GM12801 (cell line): Measurements from ENCODE around the gene OLIG1.

Experiments
- TF ChIP-seq, protein P1 (sequence below): IDR thresholded peaks from one replicate; pipeline ENCODE4 v1.5.1; 2011; ENCODE audit warnings: control low read depth; ENCODE audit not compliant: insufficient read length; ENCODE audit errors: extremely low read depth

The OLIG1 gene

DNA sequence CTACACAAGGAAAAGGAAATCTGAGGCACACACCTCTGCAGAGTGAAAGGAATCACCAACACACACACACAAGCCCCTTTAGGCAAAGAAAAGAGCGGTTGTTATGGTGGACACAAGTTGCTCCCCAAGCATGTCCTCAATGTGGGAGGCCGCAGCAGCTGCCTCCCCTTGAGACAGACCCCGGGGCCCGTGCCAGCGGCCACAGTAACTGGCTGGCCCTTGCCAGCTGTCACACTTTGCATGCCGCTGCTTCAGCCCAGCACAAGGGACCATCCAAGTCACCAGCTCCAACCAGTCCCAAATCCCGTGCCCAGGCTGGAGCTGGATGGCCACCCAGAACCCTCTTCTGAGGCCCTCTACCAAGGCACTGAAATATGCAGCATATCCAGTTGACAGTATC, 2.9 kb upstream of the OLIG1 start:
- TF ChIP-seq, protein P1, sequence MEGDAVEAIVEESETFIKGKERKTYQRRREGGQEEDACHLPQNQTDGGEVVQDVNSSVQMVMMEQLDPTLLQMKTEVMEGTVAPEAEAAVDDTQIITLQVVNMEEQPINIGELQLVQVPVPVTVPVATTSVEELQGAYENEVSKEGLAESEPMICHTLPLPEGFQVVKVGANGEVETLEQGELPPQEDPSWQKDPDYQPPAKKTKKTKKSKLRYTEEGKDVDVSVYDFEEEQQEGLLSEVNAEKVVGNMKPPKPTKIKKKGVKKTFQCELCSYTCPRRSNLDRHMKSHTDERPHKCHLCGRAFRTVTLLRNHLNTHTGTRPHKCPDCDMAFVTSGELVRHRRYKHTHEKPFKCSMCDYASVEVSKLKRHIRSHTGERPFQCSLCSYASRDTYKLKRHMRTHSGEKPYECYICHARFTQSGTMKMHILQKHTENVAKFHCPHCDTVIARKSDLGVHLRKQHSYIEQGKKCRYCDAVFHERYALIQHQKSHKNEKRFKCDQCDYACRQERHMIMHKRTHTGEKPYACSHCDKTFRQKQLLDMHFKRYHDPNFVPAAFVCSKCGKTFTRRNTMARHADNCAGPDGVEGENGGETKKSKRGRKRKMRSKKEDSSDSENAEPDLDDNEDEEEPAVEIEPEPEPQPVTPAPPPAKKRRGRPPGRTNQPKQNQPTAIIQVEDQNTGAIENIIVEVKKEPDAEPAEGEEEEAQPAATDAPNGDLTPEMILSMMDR, result no peak

DNA sequence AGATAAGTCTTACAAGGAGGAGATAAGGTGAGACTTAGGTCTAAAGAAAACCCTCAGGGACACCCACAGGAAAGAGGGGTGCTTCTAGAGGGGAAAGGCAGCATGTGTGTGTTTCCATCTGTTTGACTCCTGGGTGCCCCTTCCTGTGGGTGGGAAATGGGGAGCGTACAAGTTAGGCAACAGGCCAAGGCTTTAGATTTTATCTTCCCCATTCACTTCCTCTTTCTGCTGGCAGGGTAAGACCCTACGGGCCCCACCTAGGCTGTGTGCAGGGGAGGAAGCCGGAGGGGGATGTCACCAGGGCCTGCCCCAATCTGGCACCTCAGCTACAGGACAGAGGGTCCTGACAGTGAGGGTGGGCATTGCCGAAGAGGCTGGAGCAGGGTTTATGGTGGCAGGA, 2.5 kb upstream of the OLIG1 start:
- TF ChIP-seq, protein P1, result no peak

DNA sequence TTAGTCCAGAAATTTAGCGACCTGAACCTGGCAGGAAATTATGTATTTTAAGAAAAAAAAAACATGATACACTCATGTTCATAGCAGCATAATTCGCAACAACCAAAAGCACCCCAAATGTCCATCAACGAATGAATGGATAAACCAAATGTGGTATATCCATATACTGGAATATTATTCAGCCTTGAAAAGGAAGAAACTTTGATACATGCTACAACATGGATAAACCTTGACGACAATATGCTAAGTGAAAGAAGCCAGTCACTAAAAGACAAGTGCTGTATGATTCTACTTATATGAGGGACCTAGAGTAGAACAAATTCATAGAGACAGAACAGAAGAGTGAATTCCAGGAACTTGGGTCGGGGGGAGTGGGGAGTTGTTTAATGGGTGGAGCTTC, 698 bp upstream of the OLIG1 start:
- TF ChIP-seq, protein P1, result no peak

DNA sequence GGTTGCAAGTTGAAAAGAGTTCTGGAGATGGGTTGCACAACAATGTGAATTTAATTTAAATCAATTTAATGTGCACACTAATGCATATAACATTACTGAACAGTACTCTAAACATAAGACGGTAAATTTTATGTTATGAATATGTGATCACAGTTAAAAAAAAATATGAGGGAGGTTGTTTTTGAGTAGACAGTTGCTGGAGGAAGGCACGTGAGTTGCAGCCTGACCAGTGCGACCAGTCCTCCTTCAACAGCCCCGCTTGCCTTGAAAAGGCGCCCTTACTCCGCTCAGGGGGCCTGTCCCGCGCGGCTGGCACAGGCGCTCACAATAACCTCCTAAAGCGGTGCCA, 322 bp upstream of the OLIG1 start:
- TF ChIP-seq, protein P1, result no peak

DNA sequence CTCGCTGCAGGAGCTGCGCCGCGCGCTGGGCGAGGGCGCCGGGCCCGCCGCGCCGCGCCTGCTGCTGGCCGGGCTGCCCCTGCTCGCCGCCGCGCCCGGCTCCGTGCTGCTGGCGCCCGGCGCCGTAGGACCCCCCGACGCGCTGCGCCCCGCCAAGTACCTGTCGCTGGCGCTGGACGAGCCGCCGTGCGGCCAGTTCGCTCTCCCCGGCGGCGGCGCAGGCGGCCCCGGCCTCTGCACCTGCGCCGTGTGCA, 730 bp downstream of the OLIG1 start:
- TF ChIP-seq, protein P1, result no peak

DNA sequence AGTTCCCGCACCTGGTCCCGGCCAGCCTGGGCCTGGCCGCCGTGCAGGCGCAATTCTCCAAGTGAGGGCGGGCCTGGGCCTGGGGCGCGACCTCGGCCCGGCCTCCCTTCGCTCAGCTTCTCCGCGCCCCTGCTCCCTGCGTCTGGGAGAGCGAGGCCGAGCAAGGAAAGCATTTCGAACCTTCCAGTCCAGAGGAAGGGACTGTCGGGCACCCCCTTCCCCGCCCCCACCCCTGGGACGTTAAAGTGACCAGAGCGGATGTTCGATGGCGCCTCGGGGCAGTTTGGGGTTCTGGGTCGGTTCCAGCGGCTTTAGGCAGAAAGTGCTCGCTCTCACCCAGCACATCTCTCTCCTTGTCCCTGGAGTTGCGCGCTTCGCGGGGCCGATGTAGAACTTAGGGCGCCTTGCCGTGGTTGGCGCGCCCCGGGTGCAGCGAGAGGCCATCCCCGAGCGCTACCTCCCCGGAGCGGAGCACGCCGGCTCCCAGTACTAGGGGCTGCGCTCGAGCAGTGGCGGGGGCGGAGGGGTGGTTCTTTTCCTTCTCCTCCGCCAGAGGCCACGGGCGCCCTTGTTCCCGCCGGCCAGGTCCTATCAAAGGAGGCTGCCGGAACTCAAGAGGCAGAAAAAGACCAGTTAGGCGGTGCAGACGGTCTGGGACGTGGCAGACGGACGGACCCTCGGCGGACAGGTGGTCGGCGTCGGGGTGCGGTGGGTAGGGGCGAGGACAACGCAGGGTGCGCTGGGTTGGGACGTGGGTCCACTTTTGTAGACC, 1.2 kb downstream of the OLIG1 start:
- TF ChIP-seq, protein P1, result no peak

DNA sequence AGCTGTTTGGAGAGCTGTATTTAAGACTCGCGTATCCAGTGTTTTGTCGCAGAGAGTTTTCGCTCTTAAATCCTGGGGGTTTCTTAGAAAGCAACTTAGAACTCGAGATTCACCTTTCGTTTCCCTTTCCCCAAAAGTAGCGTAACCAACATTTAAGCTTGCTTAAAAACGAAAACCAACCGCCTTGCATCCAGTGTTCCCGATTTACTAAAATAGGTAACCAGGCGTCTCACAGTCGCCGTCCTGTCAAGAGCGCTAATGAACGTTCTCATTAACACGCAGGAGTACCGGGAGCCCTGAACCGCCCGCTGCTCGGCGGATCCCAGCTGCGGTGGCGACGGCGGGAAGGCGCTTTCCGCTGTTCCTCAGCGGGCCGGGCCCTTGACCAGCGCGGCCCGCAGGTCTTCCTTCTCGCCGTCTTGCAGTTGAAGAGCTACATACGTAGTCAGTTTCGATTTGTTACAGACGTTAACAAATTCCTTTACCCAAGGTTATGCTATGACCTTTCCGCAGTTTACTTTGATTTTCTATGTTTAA, 1.9 kb downstream of the OLIG1 start:
- TF ChIP-seq, protein P1, result no peak
